Central memory CD8-positive, alpha-beta T cell (primary cell): ENCODE data around the gene COQ10A.
A peak's percentile ranks its signal among the peaks of the same experiment; 100 is the strongest.
"Not testable (repeated sequence)": the region's sequence is repeated elsewhere in the genome, so short reads cannot be mapped to it uniquely, and the experiment has no call there.

Experiments
- ATAC-seq: fragments of 150-1000 bp; cut with Tn5 transposase; replicated peaks from 2 replicates; pipeline ENCODE4 v1.10.0; 2022; ENCODE audit warnings: mild to moderate bottlenecking, moderate FRiP score, moderate number of reproducible peaks; ENCODE audit not compliant: poor library complexity, severe bottlenecking; ENCODE audit errors: extremely low read depth
- DNase-seq, 2 donors: peaks; one replicate each; pipeline ENCODE4 v3.0.0; 2021; ENCODE audit warnings: low spot score in 2 of 2
- H3K27ac Mint-ChIP-seq: one replicate; pipeline ENCODE4 v1.8.0; 2022; ENCODE audit warnings: low read depth, mild to moderate bottlenecking, moderate library complexity, mixed read lengths
- H3K27me3 Mint-ChIP-seq: one replicate; pipeline ENCODE4 v1.8.0; 2022; ENCODE audit warnings: mixed read lengths
- H3K36me3 Mint-ChIP-seq: one replicate; pipeline ENCODE4 v1.8.0; 2022; ENCODE audit warnings: mild to moderate bottlenecking, moderate library complexity, mixed read lengths; ENCODE audit not compliant: insufficient read depth
- H3K4me1 Mint-ChIP-seq: one replicate; pipeline ENCODE4 v1.8.0; 2022; ENCODE audit warnings: mixed read lengths
- H3K4me3 Mint-ChIP-seq: one replicate; pipeline ENCODE4 v1.8.0; 2022; ENCODE audit warnings: mild to moderate bottlenecking, moderate library complexity, mixed read lengths
- H3K9me3 Mint-ChIP-seq: one replicate; pipeline ENCODE4 v1.8.0; 2022; ENCODE audit warnings: mixed read lengths

COQ10A gene

GRCh38 chr12:56252649-56253048 is 14.1 kb upstream of the COQ10A start:
- H3K27ac Mint-ChIP-seq = no peak overlapping the region
- no peak overlapping the region for H3K4me3 Mint-ChIP-seq
- no peak for ATAC-seq
- H3K4me1 Mint-ChIP-seq = peaks cover 20% of the 10 kb centered on the region
- DNase-seq = no peak
- peaks cover 50% of the 10 kb centered on the region for H3K36me3 Mint-ChIP-seq
- no peaks in the 10 kb centered on the region for H3K9me3 Mint-ChIP-seq
- H3K27me3 Mint-ChIP-seq = no peaks in the 10 kb centered on the region

GRCh38 chr12:56253091-56253490 is 13.7 kb upstream of the COQ10A start:
- H3K36me3 Mint-ChIP-seq = peaks cover 50% of the 10 kb centered on the region
- ATAC-seq (no peak), DNase-seq (no peak)
- no peak overlapping the region for H3K27ac Mint-ChIP-seq
- H3K9me3 Mint-ChIP-seq = no peaks in the 10 kb centered on the region
- H3K4me1 Mint-ChIP-seq = peaks cover 20% of the 10 kb centered on the region
- H3K27me3 Mint-ChIP-seq = no peaks in the 10 kb centered on the region
- no peak overlapping the region for H3K4me3 Mint-ChIP-seq

GRCh38 chr12:56255671-56256070 is 11.1 kb upstream of the COQ10A start:
- DNase-seq (no peak), ATAC-seq (no peak)
- no peak overlapping the region for H3K27ac Mint-ChIP-seq
- peaks cover 29% of the 10 kb centered on the region for H3K4me1 Mint-ChIP-seq
- no peaks in the 10 kb centered on the region for H3K9me3 Mint-ChIP-seq
- H3K27me3 Mint-ChIP-seq = no peaks in the 10 kb centered on the region
- peaks cover 47% of the 10 kb centered on the region for H3K36me3 Mint-ChIP-seq
- H3K4me3 Mint-ChIP-seq = peak overlapping the region; percentile 96

GRCh38 chr12:56256326-56256960 is 10.3 kb upstream of the COQ10A start:
- H3K27ac Mint-ChIP-seq = peak overlapping the region; percentile 76
- ATAC-seq (no peak), DNase-seq (no peak)
- H3K4me1 Mint-ChIP-seq = peaks cover 29% of the 10 kb centered on the region
- H3K4me3 Mint-ChIP-seq = peak overlapping the region; percentile 96
- H3K36me3 Mint-ChIP-seq = peaks cover 44% of the 10 kb centered on the region
- no peaks in the 10 kb centered on the region for H3K9me3 Mint-ChIP-seq
- H3K27me3 Mint-ChIP-seq = no peaks in the 10 kb centered on the region

GRCh38 chr12:56257071-56257470 is 9.7 kb upstream of the COQ10A start:
- peaks cover 29% of the 10 kb centered on the region for H3K4me1 Mint-ChIP-seq
- no peaks in the 10 kb centered on the region for H3K27me3 Mint-ChIP-seq
- H3K9me3 Mint-ChIP-seq = no peaks in the 10 kb centered on the region
- H3K36me3 Mint-ChIP-seq = peaks cover 40% of the 10 kb centered on the region
- peak overlapping the region; percentile 76 for H3K27ac Mint-ChIP-seq
- DNase-seq = no peak
- no peak for ATAC-seq
- H3K4me3 Mint-ChIP-seq = peak overlapping the region; percentile 96

- Mint-ChIP-seq H3K36me3 (peaks cover 38% of the 10 kb centered on the region), H3K27me3 (no peaks in the 10 kb centered on the region), H3K9me3 (no peaks in the 10 kb centered on the region), H3K4me1 (peaks cover 29% of the 10 kb centered on the region), H3K27ac (peak overlapping the region; percentile 76), H3K4me3 (peak overlapping the region; percentile 96)
- no peak for DNase-seq
- peak; percentile 19 for ATAC-seq
Measured at GRCh38 chr12:56257491-56258067, 9.2 kb upstream of the COQ10A start.

GRCh38 chr12:56258068-56258819 is 8.5 kb upstream of the COQ10A start, which contains the start of gene ANKRD52:
Gene ANKRD52, minus strand, starts transcription at chr12:56258384. Its CDS starts 115 bp downstream, at chr12:56258269.
- ATAC-seq (peak; percentile 89), DNase-seq (peak; percentile 61 to 69)
- peak within 1 kb of the TSS; percentile 96 for H3K4me3 Mint-ChIP-seq
- H3K27me3 Mint-ChIP-seq = no peaks in the 10 kb centered on the region
- no peaks in the 10 kb centered on the region for H3K9me3 Mint-ChIP-seq
- H3K36me3 Mint-ChIP-seq = peaks cover 31% of the 10 kb centered on the region
- H3K4me1 Mint-ChIP-seq = peaks cover 29% of the 10 kb centered on the region
- peak within 1 kb of the TSS; percentile 85 for H3K27ac Mint-ChIP-seq

GRCh38 chr12:56258820-56259183 is 7.9 kb upstream of the COQ10A start:
- Mint-ChIP-seq H3K4me3 (peak overlapping the region; percentile 96), H3K9me3 (no peaks in the 10 kb centered on the region), H3K27me3 (no peaks in the 10 kb centered on the region), H3K36me3 (peaks cover 26% of the 10 kb centered on the region), H3K4me1 (peaks cover 29% of the 10 kb centered on the region), H3K27ac (peak overlapping the region; percentile 85)
- DNase-seq (no peak), ATAC-seq (no peak)

GRCh38 chr12:56260380-56260779 is 6.4 kb upstream of the COQ10A start:
- DNase-seq (no peak), ATAC-seq (no peak)
- H3K27ac Mint-ChIP-seq = no peak overlapping the region
- peaks cover 22% of the 10 kb centered on the region for H3K4me1 Mint-ChIP-seq
- H3K4me3 Mint-ChIP-seq = no peak overlapping the region
- peaks cover 18% of the 10 kb centered on the region for H3K36me3 Mint-ChIP-seq
- no peaks in the 10 kb centered on the region for H3K9me3 Mint-ChIP-seq
- H3K27me3 Mint-ChIP-seq = no peaks in the 10 kb centered on the region

- Mint-ChIP-seq H3K4me1 (peaks cover 21% of the 10 kb centered on the region), H3K4me3 (no peak overlapping the region), H3K36me3 (peaks cover 16% of the 10 kb centered on the region), H3K27me3 (no peaks in the 10 kb centered on the region), H3K27ac (no peak overlapping the region), H3K9me3 (no peaks in the 10 kb centered on the region)
- DNase-seq = no peak
- no peak for ATAC-seq
Measured at GRCh38 chr12:56260921-56261320, 5.8 kb upstream of the COQ10A start.

GRCh38 chr12:56261503-56262232 is 5.1 kb upstream of the COQ10A start:
- no peak for DNase-seq
- Mint-ChIP-seq H3K36me3 (peaks cover 17% of the 10 kb centered on the region), H3K27ac (no peak overlapping the region), H3K4me1 (peaks cover 21% of the 10 kb centered on the region), H3K4me3 (no peak overlapping the region), H3K9me3 (no peaks in the 10 kb centered on the region), H3K27me3 (no peaks in the 10 kb centered on the region)
- ATAC-seq = no peak

GRCh38 chr12:56262955-56263354 is 3.8 kb upstream of the COQ10A start:
- DNase-seq, H3K9me3 Mint-ChIP-seq, H3K27ac Mint-ChIP-seq, H3K4me3 Mint-ChIP-seq, H3K27me3 Mint-ChIP-seq, ATAC-seq: not testable (repeated sequence)
- H3K4me1 Mint-ChIP-seq = peaks cover 27% of the 10 kb centered on the region
- H3K36me3 Mint-ChIP-seq = peaks cover 16% of the 10 kb centered on the region
